NCI-H2107 treated with DMSO at 0.1 percent for 48 hours (cell line): ENCODE results near the gene SCAF11.
"Not testable (repeated sequence)": the region's sequence is repeated elsewhere in the genome, so short reads cannot be mapped to it uniquely, and the experiment has no call there.

Source experiments
- DNase-seq: peaks from one replicate; lab custom pipeline; 2025; ENCODE audit not compliant: unreplicated experiment; lab: John Stamatoyannopoulos, UW

The SCAF11 gene, protein sequence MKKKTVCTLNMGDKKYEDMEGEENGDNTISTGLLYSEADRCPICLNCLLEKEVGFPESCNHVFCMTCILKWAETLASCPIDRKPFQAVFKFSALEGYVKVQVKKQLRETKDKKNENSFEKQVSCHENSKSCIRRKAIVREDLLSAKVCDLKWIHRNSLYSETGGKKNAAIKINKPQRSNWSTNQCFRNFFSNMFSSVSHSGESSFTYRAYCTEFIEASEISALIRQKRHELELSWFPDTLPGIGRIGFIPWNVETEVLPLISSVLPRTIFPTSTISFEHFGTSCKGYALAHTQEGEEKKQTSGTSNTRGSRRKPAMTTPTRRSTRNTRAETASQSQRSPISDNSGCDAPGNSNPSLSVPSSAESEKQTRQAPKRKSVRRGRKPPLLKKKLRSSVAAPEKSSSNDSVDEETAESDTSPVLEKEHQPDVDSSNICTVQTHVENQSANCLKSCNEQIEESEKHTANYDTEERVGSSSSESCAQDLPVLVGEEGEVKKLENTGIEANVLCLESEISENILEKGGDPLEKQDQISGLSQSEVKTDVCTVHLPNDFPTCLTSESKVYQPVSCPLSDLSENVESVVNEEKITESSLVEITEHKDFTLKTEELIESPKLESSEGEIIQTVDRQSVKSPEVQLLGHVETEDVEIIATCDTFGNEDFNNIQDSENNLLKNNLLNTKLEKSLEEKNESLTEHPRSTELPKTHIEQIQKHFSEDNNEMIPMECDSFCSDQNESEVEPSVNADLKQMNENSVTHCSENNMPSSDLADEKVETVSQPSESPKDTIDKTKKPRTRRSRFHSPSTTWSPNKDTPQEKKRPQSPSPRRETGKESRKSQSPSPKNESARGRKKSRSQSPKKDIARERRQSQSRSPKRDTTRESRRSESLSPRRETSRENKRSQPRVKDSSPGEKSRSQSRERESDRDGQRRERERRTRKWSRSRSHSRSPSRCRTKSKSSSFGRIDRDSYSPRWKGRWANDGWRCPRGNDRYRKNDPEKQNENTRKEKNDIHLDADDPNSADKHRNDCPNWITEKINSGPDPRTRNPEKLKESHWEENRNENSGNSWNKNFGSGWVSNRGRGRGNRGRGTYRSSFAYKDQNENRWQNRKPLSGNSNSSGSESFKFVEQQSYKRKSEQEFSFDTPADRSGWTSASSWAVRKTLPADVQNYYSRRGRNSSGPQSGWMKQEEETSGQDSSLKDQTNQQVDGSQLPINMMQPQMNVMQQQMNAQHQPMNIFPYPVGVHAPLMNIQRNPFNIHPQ (N-terminal part only)

GRCh38 chr12:45990468-45991283 is at the start of gene SCAF11:
Gene SCAF11 (minus strand): TSS chr12:45990574. CDS start chr12:45964167, 26,407 bp downstream.
- DNase-seq: peak; percentile 98

GRCh38 chr12:46037066-46037465 is 46.7 kb upstream of the SCAF11 start:
- DNase-seq: not testable (repeated sequence)

DNA sequence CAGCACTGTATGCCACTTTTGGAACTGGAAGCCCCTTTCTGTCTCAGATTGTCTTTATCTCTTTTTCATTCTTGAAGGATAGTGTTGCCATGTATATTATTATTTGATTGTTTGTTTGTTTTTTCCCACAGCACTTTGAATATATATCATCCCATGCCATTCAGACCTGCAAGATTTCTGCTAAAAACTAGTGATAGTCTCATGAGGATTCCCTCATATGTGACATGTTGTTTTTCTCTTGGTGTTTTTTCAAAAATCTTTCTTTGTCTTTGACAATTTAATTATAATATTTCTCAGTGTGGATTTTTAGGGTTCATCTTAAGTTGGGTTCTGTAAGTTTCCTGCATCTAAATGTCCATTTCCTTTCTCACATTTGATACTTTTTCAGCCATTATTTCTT is 36.8 kb upstream of the SCAF11 start:
- DNase-seq: no peak

GRCh38 chr12:46024099-46024498 is 33.7 kb upstream of the SCAF11 start:
- no peak for DNase-seq

DNA sequence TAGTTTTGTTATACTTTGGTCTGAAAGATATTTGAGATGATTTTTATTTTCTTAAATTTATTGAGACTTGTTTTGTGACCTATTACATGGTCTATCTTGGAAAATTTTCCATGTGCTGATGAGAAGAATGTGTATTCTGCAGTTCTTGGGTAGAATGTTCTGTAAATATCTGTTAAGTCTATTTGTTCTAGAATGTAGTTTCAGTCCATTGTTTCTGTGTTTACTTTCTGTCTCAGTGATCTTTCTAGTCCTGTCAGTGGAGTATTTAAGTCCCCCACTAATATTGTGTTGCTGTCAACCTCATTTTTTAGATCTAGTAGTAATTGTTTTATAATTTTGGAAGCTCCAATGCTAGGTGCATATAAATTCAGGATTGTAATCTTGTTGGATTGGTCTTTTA is 30.4 kb upstream of the SCAF11 start:
- no peak for DNase-seq

DNA sequence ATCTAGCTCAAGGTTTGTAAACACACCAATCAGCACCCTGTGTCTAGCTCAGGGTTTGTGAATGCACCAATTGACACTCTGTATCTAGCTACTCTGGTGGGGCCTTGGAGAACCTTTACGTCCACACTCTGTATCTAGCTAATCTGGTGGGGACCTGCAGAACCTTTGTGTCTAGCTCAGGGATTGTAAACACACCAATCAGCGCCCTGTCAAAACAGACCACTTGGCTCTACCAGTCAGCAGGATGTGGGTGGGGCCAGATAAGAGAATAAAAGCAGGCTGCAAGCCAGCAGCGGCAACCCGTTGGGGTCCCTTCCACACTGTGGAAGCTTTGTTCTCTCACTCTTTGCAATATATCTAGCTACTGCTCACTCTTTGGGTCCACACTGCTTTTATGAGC is 28.3 kb upstream of the SCAF11 start:
- DNase-seq: not testable (repeated sequence)

- DNase-seq: not testable (repeated sequence)
Observed at GRCh38 chr12:46017866-46018375, 27.5 kb upstream of the SCAF11 start.

DNA sequence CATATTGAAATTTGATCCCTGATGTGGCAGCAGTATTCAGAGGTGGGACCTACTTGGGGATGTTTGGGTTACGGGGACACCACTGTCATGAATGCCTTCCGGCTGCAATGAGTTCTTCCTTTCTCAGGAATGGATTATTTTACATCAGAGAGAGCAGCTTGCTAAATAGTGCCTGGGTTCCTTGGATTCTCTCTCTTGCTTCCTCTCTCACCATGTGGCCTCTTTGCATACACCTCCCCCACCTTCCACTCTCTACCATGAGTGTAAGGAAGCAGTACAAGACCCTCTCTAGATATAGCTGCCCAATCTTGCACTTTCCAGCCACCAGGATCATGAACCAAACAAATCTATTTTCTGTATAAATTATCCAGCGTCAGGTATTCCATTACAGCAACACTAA is 15.4 kb upstream of the SCAF11 start:
- no peak for DNase-seq

GRCh38 chr12:46005151-46005797 is 14.9 kb upstream of the SCAF11 start:
- no peak for DNase-seq

DNA sequence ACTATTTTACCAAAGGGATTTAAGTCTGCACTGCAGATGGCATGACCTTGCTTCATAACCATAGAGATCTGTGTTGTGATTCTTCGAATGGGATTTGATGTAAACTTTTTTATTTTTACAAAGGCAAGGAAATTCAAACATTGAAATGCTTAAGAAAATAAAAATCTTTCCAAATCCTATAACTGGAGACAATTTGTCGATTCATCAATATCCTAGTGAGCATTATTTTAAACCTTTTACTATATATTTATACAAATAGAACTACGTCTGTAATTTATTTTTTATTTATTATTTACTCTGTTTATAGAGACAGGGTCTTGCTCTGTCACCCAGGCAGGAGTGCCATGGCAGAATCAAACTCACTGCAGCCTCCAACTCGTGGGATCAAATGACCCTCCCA is 14.3 kb upstream of the SCAF11 start:
- no peak for DNase-seq

DNA sequence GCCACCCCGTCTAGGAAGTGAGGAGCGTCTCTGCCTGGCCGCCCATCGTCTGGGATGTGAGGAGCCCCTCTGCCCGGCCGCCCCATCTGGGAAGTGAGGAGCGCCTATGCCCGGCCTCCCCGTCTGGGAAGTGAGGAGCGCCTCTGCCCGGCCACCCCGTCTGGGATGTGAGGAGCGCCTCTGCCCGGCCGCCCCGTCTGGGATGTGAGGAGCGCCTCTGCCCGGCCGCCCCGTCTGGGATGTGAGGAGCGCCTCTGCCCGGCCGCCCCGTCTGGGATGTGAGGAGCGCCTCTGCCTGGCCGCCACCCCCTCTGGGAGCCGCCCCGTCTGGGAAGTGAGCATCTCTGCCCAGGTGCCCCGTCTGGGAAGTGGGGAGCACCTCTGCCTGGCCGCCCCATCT is 9.7 kb upstream of the SCAF11 start:
- not testable (repeated sequence) for DNase-seq

- DNase-seq: no peak
Observed at GRCh38 chr12:45994736-45995135, 4.4 kb upstream of the SCAF11 start.

DNA sequence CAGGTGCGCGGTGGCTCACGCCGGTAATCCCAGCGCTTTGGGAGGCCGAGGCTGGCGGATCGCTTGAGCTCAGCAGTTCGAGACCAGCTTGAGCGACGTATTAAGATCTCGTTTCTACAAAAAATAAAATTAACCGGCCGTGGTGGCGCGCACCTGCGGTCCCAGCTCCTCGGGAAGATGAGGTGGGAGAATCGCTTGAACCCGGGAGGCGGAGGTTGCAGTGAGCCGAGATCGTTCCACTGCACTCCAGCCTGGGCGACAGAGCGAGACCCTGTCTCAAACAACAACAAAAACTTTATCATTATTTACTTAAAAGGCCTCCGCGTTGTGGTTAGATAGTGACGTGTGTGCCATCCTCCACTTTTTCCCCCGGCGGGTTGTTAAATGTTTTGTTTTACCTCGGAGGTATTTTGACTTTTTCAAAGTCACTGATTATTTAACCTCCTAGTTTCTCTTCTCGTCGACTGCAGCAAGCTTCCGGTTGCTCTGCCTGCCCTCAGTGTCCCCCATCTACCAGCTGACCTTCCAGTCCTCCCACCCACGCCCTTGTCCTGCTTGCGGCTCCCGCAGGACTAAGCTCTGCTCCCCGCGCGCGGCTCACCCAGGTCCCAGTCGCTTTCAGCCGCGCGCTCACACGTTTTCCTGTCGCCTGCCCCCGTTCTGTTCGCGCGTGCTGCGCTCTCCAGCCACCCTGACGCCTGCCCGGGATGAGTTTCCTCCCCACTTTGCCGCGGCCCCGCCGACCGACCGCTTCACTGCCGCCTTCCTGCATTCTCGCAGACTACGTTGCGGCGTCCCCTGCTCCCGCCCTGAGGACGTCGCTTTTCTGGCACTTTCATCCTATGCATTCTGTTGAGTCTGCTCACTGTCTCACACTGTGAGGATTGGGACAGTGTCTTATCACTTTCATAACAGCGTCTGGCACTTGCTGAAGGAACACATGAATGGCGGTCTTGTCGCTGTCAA is 1.2 kb upstream of the SCAF11 start:
- peak; percentile 76 for DNase-seq

DNA sequence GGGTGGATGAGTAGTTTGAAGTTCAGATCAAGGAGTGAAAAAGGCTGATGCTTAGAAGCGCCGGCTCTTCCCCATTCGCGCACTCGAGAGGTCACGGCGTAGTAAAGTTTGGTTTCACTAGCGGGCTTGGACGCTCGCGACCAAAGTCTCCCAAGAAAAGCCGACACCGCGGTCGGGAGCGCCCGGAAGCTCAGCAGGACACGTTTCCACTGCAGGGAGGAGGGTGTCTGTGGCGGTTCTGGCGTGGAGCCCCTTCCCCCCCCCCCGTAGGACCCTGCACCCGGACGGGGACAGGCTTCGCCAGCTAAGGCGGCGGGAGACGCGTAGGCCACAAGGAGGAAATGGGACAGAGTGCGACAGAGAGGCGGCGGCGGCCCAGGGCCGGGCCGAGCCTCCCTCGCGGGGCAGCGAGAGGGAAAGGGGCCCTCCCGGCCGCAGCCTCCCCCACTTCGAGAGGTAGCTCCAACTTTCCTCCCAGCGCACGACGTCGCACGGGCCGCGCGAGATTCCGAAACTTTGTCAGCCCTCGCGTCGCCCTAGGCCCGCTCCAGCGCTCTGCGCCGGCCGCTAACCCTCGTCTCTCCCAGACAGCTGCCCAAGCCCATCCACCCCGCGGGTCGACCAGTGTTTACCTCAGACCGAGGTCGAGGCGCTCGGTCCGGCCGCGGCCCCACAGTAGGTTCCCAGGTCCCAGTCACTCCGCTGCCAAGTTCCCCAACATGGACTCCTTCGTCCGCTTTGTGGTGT is 480 bp downstream of the SCAF11 start:
- peak; percentile 52 for DNase-seq

GRCh38 chr12:45989287-45989686 is 1.1 kb downstream of the SCAF11 start:
- DNase-seq: no peak

DNA sequence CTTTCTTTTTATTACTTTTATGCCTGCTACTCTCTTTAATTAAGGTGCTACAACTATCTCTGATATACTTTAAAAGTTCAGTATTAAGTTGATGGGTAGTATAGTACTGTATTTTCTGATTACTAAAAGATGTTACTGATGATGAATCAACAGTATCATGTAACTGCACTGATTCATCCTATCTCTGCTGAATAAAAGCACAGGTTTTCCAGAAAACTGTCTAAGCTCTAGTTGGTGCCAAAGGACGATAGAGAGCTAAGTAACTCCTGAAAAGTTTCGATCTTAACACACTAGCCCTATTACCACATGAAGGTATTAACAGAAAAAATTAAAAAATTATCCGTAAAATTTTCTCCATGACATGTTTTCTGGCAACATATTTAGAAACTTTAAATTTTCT is 2.1 kb downstream of the SCAF11 start:
- DNase-seq: no peak

GRCh38 chr12:45987340-45987727 is 3.0 kb downstream of the SCAF11 start:
- DNase-seq: no peak
